ENCODE measurements around the gene GTF3C1.

DNA sequence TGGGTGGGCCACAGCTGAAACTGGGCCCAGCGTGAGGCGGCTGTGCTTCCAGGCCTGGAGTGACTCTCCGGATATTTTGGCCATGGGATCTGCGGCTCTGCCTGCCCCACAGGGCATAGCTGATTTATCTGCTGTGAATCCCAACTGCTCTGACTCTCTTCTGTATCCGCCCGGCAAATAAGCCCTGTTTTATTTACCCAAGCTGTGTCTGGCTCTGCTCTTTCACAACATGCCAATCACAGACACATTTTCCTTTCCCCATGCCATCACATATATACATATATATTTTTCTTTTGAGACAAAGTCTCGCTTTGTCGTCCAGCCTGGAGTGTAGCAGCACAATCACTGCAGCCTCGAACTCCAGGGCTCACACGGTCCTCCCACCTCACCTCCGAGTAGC lies 33.3 kb downstream of the GTF3C1 start:
- TF ChIP-seq POLR2A (IDR thresholded peaks at IDR 0.05) = no peak
- TF ChIP-seq, protein P1, sequence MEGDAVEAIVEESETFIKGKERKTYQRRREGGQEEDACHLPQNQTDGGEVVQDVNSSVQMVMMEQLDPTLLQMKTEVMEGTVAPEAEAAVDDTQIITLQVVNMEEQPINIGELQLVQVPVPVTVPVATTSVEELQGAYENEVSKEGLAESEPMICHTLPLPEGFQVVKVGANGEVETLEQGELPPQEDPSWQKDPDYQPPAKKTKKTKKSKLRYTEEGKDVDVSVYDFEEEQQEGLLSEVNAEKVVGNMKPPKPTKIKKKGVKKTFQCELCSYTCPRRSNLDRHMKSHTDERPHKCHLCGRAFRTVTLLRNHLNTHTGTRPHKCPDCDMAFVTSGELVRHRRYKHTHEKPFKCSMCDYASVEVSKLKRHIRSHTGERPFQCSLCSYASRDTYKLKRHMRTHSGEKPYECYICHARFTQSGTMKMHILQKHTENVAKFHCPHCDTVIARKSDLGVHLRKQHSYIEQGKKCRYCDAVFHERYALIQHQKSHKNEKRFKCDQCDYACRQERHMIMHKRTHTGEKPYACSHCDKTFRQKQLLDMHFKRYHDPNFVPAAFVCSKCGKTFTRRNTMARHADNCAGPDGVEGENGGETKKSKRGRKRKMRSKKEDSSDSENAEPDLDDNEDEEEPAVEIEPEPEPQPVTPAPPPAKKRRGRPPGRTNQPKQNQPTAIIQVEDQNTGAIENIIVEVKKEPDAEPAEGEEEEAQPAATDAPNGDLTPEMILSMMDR (IDR thresholded peaks at IDR 0.05) = no peak
